ENCODE results near the gene PSEN1. TPM values are rescaled to one million over a fixed set of nuclear protein-coding genes. Genes with fewer than 3 reads are reported as not detected.

Gene PSEN1
- total RNA-seq, 1 experiment from 2014 or later = 68.3 TPM

GRCh38 chr14:73250781-73251500 lies 114.6 kb downstream of the PSEN1 start:
- no peaks in the 10 kb centered on the region for H3K9me3 Mint-ChIP-seq (ENCODE audit: low read depth, unreplicated experiment)

GRCh38 chr14:73251516-73252215 lies 115.4 kb downstream of the PSEN1 start:
- TF ChIP-seq, protein P1, sequence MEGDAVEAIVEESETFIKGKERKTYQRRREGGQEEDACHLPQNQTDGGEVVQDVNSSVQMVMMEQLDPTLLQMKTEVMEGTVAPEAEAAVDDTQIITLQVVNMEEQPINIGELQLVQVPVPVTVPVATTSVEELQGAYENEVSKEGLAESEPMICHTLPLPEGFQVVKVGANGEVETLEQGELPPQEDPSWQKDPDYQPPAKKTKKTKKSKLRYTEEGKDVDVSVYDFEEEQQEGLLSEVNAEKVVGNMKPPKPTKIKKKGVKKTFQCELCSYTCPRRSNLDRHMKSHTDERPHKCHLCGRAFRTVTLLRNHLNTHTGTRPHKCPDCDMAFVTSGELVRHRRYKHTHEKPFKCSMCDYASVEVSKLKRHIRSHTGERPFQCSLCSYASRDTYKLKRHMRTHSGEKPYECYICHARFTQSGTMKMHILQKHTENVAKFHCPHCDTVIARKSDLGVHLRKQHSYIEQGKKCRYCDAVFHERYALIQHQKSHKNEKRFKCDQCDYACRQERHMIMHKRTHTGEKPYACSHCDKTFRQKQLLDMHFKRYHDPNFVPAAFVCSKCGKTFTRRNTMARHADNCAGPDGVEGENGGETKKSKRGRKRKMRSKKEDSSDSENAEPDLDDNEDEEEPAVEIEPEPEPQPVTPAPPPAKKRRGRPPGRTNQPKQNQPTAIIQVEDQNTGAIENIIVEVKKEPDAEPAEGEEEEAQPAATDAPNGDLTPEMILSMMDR (IDR thresholded peaks at IDR 0.05; ENCODE audit: unreplicated experiment) = no peak
- Mint-ChIP-seq H3K4me1 (ENCODE audit: low read depth, unreplicated experiment) (no peaks in the 10 kb centered on the region), H3K27me3 (ENCODE audit: unreplicated experiment) (no peaks in the 10 kb centered on the region), H3K36me3 (ENCODE audit: insufficient read depth, unreplicated experiment) (no peaks in the 10 kb centered on the region), H3K4me3 (ENCODE audit: low read depth, unreplicated experiment) (no peak overlapping the region), H3K27ac (ENCODE audit: unreplicated experiment) (no peak overlapping the region), H3K9me3 (ENCODE audit: low read depth, unreplicated experiment) (no peaks in the 10 kb centered on the region)
- CTCF ChIA-PET = no interaction called here
- no TSS peak for BruUV-seq (replicated peaks)
- intact Hi-C loops (cut with micrococcal nuclease; ENCODE audit: unreplicated experiment) = no loop called here
- DNase-seq = no peak

More at GRCh38 chr14:73250781-73251500, 114.6 kb downstream of the PSEN1 start:
- no peaks in the 10 kb centered on the region for H3K4me1 Mint-ChIP-seq (ENCODE audit: low read depth, unreplicated experiment)
- H3K36me3 Mint-ChIP-seq (ENCODE audit: insufficient read depth, unreplicated experiment) = no peaks in the 10 kb centered on the region
- TF ChIP-seq, protein P1 (IDR thresholded peaks at IDR 0.05; ENCODE audit: unreplicated experiment) = no peak
- DNase-seq = no peak
- CTCF ChIA-PET = no interaction called here
- intact Hi-C loops (cut with micrococcal nuclease; ENCODE audit: unreplicated experiment) = no loop called here
- no peak overlapping the region for H3K27ac Mint-ChIP-seq (ENCODE audit: unreplicated experiment)
- no peaks in the 10 kb centered on the region for H3K27me3 Mint-ChIP-seq (ENCODE audit: unreplicated experiment)
- no peak overlapping the region for H3K4me3 Mint-ChIP-seq (ENCODE audit: low read depth, unreplicated experiment)
- no TSS peak for BruUV-seq (replicated peaks)

DNA sequence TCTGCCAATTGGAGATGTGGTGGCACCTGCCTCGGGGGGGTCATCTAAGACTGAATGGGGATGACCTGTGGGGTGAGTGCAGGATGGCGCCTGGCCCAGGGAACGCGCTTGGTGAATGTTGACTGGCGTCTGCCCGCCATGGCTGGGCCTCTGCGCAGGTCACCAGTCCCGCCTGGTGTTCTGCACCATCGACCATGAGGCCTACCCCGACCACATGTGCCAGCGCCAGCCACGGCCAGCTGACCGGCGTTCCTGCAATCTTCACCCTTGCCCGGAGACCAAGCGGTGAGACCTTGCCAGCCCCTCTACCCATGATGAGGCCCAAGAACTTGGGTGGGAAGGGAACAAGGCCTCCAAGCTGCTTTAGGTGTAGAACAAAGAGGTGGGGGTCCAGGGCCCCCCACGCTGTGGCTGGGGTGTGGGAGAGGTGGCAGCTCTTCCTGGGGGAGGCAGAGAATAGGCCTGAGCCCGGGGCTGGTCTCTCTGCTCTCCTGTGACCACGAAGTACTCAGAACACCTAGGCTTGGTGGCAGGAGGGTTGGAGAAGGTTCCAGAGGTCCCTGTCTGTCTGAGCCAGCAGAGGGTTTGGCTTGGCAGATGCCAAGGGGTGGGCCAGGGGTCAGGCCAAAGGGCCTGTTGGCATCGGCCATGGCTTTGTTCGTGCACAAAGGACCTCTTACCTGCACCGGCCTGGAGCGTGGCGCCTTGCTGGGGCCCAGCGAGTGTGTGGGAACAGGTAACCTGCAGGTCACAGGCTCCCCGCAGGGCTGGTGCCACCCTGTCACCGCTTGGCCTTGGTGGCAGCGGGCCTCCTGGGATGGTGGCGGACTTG lies 116.4 kb downstream of the PSEN1 start:
- no peaks in the 10 kb centered on the region for H3K4me1 Mint-ChIP-seq (ENCODE audit: low read depth, unreplicated experiment)
- TF ChIP-seq, protein P1 (IDR thresholded peaks at IDR 0.05; ENCODE audit: unreplicated experiment) = no peak
- no peak for DNase-seq
- H3K36me3 Mint-ChIP-seq (ENCODE audit: insufficient read depth, unreplicated experiment) = no peaks in the 10 kb centered on the region
- no TSS peak for BruUV-seq (replicated peaks)
- H3K27me3 Mint-ChIP-seq (ENCODE audit: unreplicated experiment) = no peaks in the 10 kb centered on the region
- intact Hi-C loops (cut with micrococcal nuclease; ENCODE audit: unreplicated experiment) = no loop called here
- H3K9me3 Mint-ChIP-seq (ENCODE audit: low read depth, unreplicated experiment) = no peaks in the 10 kb centered on the region
- CTCF ChIA-PET = no interaction called here
- no peak overlapping the region for H3K4me3 Mint-ChIP-seq (ENCODE audit: low read depth, unreplicated experiment)
- H3K27ac Mint-ChIP-seq (ENCODE audit: unreplicated experiment) = no peak overlapping the region

DNA sequence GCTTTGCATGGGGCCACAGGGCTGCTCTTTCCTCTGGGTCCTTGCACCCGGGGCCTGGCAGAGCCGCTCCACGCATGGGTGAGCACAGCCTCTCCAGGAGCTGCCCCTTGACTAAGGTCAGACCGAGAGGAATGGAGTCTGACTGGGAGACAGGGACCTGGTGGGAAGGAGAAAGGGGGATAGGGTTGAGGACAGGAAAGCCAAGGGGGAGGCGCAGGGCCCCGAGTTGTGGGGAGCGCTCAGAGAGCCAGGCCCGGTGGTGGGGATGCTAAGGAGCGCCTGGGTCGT lies 117.0 kb downstream of the PSEN1 start:
- H3K4me1 Mint-ChIP-seq (ENCODE audit: low read depth, unreplicated experiment) = no peaks in the 10 kb centered on the region

More for the DNA sequence above, 117.0 kb downstream of the PSEN1 start:
- DNase-seq = no peak
- no peak overlapping the region for H3K4me3 Mint-ChIP-seq (ENCODE audit: low read depth, unreplicated experiment)
- CTCF ChIA-PET = no interaction called here
- TF ChIP-seq, protein P1 (IDR thresholded peaks at IDR 0.05; ENCODE audit: unreplicated experiment) = no peak
- H3K27ac Mint-ChIP-seq (ENCODE audit: unreplicated experiment) = no peak overlapping the region
- H3K9me3 Mint-ChIP-seq (ENCODE audit: low read depth, unreplicated experiment) = no peaks in the 10 kb centered on the region
- no peaks in the 10 kb centered on the region for H3K27me3 Mint-ChIP-seq (ENCODE audit: unreplicated experiment)
- H3K36me3 Mint-ChIP-seq (ENCODE audit: insufficient read depth, unreplicated experiment) = no peaks in the 10 kb centered on the region
- intact Hi-C loops (cut with micrococcal nuclease; ENCODE audit: unreplicated experiment) = no loop called here
- no TSS peak for BruUV-seq (replicated peaks)

All from Calu3 (cell line).